SK-N-MC (cell line): ENCODE measurements around the gene HDAC4.

Experiments
- DNase-seq: peaks from one replicate; pipeline ENCODE4 v3.0.0-alpha.2; 2011; ENCODE audit warnings: low read depth, low spot score
- H3K27ac ChIP-seq: fragments of 200-600 bp; sonication (generic); 2 replicates; pipeline ENCODE4 v1.5.1; 2016; ENCODE audit warnings: mixed run types
- H3K36me3 ChIP-seq: fragments of 200-600 bp; sonication (generic); 2 replicates; pipeline ENCODE4 v1.6.1; 2017; ENCODE audit warnings: antibody characterized with exemption, low read length, mixed read lengths; ENCODE audit not compliant: insufficient read depth
- H3K4me3 ChIP-seq: fragments of 200-600 bp; sonication (generic); 2 replicates; pipeline ENCODE4 v1.5.1; 2016
- H3K9ac ChIP-seq: fragments of 200-600 bp; sonication (generic); 2 replicates; pipeline ENCODE4 v1.8.0; 2017; ENCODE audit warnings: mixed run types, mixed read lengths; ENCODE audit not compliant: insufficient read length
- H3K9me3 ChIP-seq: fragments of 200-600 bp; sonication (generic); 2 replicates; pipeline ENCODE4 v1.6.1; 2017; ENCODE audit warnings: low read depth, mild to moderate bottlenecking, antibody characterized with exemption, low read length, moderate library complexity, mixed read lengths
- EZH2 ChIP-seq: fragments of 200-600 bp; sonication (generic); IDR thresholded peaks from one replicate; pipeline ENCODE4 v1.6.1; 2017; ENCODE audit warnings: antibody characterized with exemption
- FOXP2 ChIP-seq: optimal IDR thresholded peaks from 2 replicates; pipeline ENCODE3; 2011; ENCODE audit warnings: mild to moderate bottlenecking, moderate library complexity; ENCODE audit not compliant: insufficient read depth; ENCODE audit errors: extremely low read length, control extremely low read depth
- POLR2AphosphoS5 ChIP-seq: IDR thresholded peaks from 2 replicates; pipeline ENCODE4 v1.6.1; 2012; ENCODE audit warnings: mild to moderate bottlenecking, low read depth, low read length, borderline replicate concordance

HDAC4 gene

DNA sequence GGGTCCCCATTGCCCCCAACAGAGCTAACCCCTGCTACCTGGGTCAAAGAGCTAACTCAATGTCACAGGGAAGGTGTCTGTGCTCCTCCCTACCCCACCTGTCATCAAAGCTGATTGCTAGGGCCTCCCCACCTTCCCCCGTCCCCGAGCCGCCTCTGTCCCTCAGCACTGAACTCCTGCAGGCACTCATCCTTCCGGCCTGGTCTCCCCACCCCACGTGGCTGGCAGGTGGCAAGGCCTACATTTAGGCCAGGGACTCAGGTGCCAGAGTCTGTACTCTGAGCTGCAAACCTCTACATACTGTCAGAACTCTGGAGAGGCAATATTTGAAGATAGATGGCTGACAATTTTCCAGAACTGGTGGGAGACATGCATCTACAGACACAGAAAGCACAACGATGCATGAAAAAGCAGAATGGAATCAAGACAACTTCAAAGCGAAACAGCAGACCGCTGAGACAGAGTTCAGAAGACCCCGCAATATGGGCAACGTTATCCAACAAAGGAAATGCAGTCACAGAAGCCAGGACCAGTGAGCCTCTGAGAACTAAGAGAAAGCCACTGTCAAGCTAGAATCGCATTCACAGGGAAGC is 195.8 kb downstream of the HDAC4 start:
- no peak for TF ChIP-seq EZH2
- TF ChIP-seq POLR2AphosphoS5 = no peak
- TF ChIP-seq FOXP2 = no peak
- Histone ChIP-seq H3K4me3 (no peak overlapping the region), H3K9ac (no peak overlapping the region), H3K27ac (no peak overlapping the region), H3K36me3 (no peaks in the 10 kb centered on the region), H3K9me3 (no peaks in the 10 kb centered on the region)
- no peak for DNase-seq

DNA sequence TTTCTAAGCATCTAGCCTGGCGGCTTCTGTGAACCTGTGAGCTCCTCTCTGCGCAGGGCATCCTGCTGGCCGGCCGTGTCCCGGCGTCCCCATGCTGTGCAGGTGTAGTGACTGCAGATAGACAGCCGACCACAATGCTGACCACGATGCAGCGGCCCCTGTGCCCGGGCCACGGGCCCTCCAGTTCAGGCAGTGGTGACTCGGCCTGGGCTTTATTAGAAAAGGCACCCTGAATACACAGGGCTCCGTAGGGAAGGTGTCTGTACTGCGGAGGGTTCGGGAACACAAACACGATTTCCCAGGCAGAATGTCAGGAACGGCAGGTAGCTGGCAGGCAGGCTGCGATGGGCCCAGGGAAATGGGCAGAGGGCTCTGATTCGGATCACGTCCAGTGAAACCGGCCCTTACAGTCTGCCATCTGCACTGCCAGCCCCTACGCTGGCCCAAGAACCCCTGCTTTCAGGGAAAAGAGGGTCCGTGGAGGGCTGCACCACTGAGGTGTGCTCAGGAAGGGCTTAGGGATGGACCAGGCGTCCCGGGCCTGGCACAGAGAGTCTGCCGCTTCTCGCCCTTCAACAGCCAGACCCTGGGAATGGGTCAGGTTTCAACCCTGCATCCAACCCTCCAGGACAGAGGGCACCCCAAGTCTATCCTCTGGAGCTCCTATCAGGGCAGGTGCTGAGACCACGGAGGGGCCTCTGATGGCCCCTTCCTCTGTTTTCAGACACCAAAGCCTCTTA is 196.5 kb downstream of the HDAC4 start:
- DNase-seq = no peak
- Histone ChIP-seq H3K27ac (no peak overlapping the region), H3K4me3 (no peak overlapping the region), H3K9ac (no peak overlapping the region), H3K9me3 (no peaks in the 10 kb centered on the region), H3K36me3 (no peaks in the 10 kb centered on the region)
- TF ChIP-seq FOXP2 = no peak
- TF ChIP-seq POLR2AphosphoS5 = no peak
- TF ChIP-seq EZH2 = no peak

DNA sequence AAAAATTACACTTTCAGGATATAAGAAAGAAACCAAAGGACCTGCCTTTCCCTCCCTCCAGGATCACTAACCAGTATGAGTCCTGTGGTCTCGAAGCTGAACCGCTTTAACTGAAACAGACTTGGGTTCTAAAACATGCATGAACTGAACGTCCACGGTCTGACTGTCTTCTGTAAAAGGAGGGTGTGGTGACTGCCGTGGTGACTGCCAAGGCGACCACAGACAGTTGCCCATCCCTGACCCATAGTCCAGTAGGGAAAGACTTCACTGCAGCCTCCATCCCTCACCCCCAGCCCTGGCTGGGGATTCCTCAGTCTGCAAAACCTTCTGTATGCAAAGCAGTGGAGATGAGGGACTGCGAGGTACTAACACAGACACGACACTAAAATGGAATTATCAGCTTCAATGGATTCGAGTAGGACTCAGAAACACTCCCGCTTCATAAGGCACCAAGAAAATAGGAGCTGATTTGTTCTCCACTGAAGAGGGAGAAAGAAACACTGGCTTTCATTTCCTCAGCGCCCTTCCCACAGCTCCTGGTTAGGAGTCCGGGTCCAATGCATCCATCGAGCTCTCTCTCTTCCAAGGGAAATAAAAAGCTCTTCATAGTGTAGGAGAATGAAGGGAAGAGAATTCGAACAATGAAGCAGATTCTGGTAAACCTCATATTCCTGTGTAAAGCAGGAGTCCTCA is 197.2 kb downstream of the HDAC4 start:
- H3K4me3 ChIP-seq = no peak overlapping the region
- H3K9me3 ChIP-seq = no peaks in the 10 kb centered on the region
- H3K36me3 ChIP-seq = no peaks in the 10 kb centered on the region
- no peak for DNase-seq
- no peak for TF ChIP-seq EZH2
- no peak for TF ChIP-seq POLR2AphosphoS5
- no peak for TF ChIP-seq FOXP2
- H3K9ac ChIP-seq = no peak overlapping the region
- H3K27ac ChIP-seq = no peak overlapping the region

DNA sequence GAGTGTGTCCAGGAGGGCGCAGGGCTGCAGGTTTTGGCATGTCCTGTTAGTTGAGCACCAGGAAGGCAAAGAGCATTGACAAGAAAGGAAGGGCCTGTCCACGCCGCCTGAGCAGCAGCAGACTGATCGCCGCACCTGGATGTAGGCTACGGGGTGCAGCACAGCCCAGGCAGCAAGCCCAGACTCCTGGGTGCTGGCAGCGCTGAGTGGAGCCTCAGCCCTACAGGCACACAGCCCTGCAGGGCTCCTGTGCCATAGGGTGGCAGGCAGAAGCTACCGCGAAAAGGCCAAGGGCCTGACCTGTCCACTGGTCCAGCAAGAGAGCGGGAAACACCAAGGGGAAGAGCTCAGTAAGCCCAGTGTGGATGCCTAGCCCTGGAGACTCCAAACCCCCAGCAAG is 198.0 kb downstream of the HDAC4 start:
- DNase-seq = no peak
- H3K4me3 ChIP-seq = no peak overlapping the region
- H3K36me3 ChIP-seq = no peaks in the 10 kb centered on the region
- no peaks in the 10 kb centered on the region for H3K9me3 ChIP-seq
- H3K27ac ChIP-seq = no peak overlapping the region
- TF ChIP-seq EZH2 = no peak
- no peak for TF ChIP-seq POLR2AphosphoS5
- no peak overlapping the region for H3K9ac ChIP-seq

DNA sequence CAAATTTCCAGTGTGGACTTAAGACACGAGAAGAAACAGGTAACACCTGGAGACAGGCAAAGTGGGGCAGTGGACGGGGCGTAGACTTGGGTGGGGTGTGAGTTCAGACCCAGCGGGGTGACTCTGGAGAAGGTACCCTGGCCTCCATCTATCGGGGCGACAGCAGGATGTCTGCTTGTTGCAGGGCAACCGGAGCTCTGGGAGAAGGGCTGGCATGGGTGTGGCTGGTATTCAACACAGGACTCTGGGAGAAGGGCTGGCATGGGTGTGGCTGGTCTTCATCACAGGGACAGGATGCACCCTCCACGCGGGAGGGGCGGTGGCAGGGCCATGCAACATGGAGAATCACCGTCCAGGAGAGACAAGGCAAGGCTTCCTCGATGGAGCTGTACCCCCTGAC is 198.5 kb downstream of the HDAC4 start:
- no peak for TF ChIP-seq POLR2AphosphoS5
- TF ChIP-seq FOXP2 = no peak
- TF ChIP-seq EZH2 = no peak
- no peak overlapping the region for H3K4me3 ChIP-seq
- H3K27ac ChIP-seq = no peak overlapping the region
- H3K9ac ChIP-seq = no peak overlapping the region
- DNase-seq = no peak
- H3K36me3 ChIP-seq = no peaks in the 10 kb centered on the region
- H3K9me3 ChIP-seq = no peaks in the 10 kb centered on the region

DNA sequence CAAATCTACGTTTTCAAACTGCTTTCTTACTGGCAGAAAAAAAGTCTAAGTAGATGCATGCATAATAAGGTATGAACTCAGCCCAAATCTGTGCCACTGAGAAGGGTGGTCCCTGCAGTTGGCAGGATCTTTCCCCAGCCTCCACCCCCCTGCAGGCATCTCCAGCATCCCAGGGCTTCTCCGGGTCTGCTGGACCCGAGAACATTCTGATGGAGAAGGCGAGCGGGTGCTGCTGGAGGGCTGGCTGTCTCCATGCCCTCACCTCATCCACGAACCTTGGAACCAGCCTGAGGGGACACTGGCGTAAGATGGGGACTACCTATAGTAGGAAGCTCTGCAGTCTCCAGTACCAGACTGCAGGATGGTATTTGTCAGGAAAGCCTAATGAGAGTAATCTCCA is 198.9 kb downstream of the HDAC4 start:
- no peak for DNase-seq
- Histone ChIP-seq H3K9me3 (no peaks in the 10 kb centered on the region), H3K9ac (no peak overlapping the region), H3K27ac (no peak overlapping the region), H3K36me3 (no peaks in the 10 kb centered on the region), H3K4me3 (no peak overlapping the region)
- TF ChIP-seq EZH2 = no peak

DNA sequence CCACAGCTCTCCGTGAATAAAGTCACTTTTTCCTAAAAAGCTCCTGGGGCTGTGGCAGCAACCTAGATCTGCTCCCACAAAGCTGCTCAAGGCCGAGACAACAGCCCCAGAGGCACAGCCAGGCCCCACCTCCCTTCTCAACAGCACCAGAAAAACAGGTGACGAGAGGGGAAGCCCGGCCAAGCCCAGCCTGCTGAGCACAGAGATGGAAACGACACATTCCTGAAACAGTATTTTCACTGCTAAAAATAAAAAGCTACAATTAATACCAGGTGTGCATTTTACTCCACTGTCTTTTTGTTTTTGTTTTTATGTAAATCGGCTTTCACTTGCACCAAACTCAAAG is 199.3 kb downstream of the HDAC4 start:
- H3K4me3 ChIP-seq = no peak overlapping the region
- H3K9ac ChIP-seq = no peak overlapping the region
- H3K27ac ChIP-seq = no peak overlapping the region
- no peaks in the 10 kb centered on the region for H3K9me3 ChIP-seq
- TF ChIP-seq FOXP2 = no peak
- TF ChIP-seq EZH2 = no peak
- no peak for TF ChIP-seq POLR2AphosphoS5
- DNase-seq = no peak
- no peaks in the 10 kb centered on the region for H3K36me3 ChIP-seq

DNA sequence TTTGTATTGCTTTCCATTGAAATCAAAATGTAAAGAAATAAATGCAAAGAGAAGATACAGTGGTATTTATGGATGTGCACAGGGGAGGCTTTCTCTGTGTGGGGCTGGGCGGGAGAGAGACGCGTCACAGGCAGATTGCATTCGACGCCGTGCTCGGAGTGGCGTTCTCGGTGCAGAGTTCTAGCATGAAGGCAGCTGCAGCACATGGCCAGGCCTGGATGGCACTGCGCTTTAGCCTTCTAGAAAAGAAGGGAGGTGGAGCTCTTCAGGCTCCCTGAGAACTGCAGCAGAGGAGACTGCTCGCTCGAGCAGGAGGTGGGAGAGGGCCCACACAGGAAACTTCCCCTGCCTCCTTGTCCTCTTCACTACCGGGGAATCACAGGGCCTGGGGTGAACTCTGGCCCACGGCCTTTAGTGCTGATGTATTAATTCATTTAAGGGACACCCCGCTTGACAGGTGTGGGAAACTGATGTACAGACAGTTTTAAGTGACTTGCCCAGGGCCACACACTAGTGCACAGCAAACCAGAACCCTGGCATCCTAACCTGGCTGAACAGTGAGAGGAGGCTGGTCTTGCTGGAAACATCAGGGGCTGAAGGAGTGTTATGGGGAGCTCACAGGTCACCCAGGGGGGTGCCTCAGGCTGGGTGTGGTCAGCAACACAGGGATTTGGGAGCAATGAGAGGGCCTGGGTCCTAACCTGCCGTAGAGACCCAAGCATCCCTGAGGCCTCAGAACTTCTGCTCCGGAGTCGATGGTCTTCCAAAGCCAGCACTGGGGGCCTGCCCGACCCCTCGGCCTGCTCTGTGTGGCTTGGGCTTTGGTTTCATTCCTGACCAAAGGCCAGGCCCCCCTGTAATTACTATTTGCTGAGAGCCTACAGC is 199.9 kb downstream of the HDAC4 start:
- Histone ChIP-seq H3K4me3 (no peak overlapping the region), H3K36me3 (no peaks in the 10 kb centered on the region)

More for the DNA sequence above, 199.9 kb downstream of the HDAC4 start:
- no peak for DNase-seq
- Histone ChIP-seq H3K27ac (no peak overlapping the region), H3K9ac (no peak overlapping the region), H3K9me3 (no peaks in the 10 kb centered on the region)
- no peak for TF ChIP-seq POLR2AphosphoS5
- no peak for TF ChIP-seq FOXP2
- TF ChIP-seq EZH2 = no peak
